HS-5 (cell line): ENCODE measurements around the gene TERT.
"Not testable (repeated sequence)": the region's sequence is repeated elsewhere in the genome, so short reads cannot be mapped to it uniquely, and the experiment has no call there.

Source experiments
- DNase-seq: peaks from one replicate; pipeline ENCODE4 v3.0.0-alpha.2; 2012; ENCODE audit warnings: low read depth

Gene TERT

GRCh38 chr5:1278656-1279442 lies 16.0 kb downstream of the TERT start:
- no peak for DNase-seq

DNA sequence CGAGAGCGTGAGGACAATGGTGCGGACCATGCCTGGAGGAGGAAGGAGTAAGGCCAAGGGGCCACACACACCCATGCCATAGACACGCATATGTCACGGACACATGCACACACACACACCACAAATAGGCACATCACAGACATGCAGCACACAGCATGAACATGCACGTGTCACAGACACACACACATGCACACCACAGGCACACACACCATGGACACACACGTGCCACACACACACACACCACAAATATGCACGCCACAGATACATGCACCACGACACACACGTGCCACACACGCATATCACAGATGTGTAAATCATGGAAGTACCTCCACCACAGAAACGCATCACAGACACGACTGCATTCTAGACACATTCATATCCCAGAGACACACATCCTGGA lies 16.7 kb downstream of the TERT start:
- no peak for DNase-seq

GRCh38 chr5:1277781-1278180 lies 17.1 kb downstream of the TERT start:
- no peak for DNase-seq

DNA sequence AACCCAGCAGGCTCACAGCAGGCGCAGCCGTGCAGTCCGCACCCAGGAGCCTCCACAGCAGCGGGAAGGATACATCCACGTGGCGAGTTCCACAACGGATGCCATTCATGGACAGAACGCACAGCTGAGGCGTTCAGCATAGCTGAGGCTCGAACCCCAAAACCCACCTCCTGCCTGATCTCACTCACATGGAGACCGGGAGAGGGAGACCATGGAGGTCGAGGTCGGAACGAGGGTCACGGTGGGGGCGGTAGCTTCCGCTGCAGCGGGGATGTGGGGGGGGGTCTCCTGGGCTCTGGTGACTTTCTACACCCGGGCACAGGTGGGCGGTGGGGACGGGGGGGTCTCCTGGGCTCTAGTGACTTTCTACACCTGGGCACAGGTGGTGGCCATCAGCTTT lies 17.5 kb downstream of the TERT start:
- no peak for DNase-seq

- DNase-seq = no peak
Measured at GRCh38 chr5:1276930-1277329, 17.9 kb downstream of the TERT start.

DNA sequence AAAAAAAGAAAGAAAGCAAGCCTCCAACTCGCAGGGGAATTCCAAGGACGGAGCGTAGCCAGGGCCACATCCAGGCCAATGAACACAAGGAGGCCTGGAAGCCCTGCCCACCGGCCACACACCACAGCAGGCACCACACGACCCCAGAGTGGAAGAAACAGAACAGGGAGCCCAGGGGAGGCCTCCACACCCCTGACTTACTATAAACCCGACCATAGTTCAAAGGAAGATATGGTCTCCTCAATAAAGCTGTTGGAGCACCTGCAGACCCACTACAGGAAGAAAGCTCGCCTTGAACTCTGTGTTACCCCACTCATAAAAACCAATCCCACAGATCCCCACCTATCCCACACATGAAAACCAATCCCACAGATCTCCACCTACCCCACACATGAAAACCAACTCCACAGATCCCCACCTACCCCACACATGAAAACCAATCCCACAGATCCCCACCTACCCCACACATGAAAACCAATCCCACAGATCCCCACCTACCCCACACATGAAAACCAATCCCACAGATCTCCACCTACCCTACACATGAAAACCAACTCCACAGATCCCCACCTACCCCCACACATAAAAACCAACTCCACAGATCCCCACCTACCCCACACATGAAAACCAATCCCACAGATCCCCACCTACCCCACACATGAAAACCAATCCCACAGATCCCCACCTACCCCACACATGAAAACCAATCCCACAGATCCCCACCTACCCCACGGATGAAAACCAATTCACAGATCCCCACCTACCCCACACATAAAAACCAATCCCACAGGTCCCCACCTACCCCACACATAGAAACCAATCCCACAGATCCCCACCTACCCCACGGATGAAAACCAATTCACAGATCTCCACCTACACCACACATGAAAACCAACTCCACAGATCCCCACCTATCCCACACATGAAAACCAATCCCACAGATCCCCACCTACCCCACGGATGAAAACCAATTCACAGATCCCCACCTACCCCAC lies 19.2 kb downstream of the TERT start:
- DNase-seq = not testable (repeated sequence)

- no peak for DNase-seq
Measured at GRCh38 chr5:1274471-1274870, 20.4 kb downstream of the TERT start.

DNA sequence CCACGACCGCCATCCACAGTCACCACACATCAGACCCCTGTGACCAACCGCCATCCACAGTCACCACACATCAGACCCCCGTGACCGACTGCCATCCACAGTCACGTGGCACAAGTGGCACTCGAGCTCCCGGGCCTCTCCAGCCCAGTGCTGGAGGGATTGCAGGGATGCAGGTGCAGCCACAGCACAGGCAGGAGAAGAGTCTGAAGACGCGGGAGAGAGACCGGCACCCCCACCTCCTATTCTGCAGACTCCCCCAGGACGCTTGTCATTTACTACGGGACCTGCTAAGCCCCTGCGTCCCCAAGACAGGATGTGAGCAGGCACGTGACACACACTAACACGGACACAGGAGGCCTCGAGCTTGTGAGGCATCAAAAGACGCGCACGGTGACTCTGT lies 21.1 kb downstream of the TERT start:
- no peak for DNase-seq

- DNase-seq = no peak
Measured at GRCh38 chr5:1272201-1272600, 22.7 kb downstream of the TERT start.

DNA sequence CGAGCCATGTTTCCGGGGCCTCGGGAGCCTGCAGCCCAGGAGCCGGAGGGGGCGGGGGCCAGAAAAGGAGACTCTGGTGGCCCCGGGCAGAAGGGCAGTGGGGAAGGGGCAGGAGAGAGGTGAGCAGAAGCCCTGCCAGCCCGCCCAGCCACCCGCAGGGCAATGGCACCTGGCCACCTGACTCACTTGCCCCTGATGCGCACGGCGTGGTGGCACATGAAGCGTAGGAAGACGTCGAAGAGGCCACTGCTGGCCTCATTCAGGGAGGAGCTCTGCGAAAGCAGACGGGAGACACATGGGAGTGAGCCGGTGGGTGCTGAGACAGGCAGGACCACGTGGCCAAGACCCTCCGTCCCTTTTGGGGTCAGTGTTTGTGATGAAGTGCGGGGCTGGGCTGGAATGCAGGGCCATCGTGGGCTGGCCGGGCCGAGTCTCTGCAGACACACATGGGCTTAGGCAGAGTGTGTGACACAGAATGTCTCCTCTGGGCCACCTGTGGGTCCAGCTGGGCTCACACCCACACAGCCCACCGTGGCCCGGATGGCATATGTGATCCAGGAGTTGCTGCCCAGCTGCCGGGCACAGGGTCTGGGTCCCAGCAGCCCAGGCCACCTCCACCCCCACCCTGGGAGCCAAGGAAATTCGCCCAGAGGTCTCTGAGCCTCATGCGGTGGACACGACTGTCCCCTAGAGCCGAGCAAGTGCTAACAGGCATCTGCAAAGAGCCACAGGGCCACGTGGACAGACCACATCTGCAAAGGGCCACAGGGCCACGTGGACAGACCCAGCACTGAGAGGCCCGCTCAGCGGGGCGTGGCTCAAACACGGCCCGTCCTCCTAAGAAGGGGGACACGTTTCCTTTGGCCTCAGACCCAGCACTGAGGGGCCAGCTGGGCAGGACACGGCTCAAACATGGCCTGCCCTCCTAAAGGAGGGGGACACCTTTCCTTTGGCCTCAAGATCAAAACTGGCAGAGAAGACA lies 23.6 kb downstream of the TERT start:
- no peak for DNase-seq

GRCh38 chr5:1270426-1270825 lies 24.4 kb downstream of the TERT start:
- no peak for DNase-seq

- DNase-seq = no peak
Measured at GRCh38 chr5:1268666-1269065, 26.2 kb downstream of the TERT start.

DNA sequence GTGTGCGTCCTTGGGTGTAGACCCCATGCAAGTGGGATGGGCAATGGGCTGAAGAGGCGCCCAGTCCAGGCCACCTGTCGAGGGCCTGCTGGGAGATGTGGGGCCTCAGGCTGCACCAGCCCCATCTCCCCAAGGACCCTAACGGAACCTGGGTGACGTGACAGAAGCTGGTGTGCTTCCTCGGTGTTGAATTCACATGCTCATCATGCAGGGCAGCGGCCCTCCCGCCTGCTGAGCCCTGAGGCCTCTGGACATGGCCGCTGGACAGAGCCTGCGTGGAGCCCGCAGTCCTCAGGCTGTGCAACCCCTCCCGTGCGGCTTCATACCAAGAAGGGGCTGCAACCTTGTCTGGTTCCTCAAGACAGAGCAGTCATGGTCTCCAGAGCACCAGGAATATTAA lies 26.8 kb downstream of the TERT start:
- no peak for DNase-seq

GRCh38 chr5:1267464-1267863 lies 27.4 kb downstream of the TERT start:
- DNase-seq = not testable (repeated sequence)

- no peak for DNase-seq
Measured at GRCh38 chr5:1266791-1267190, 28.1 kb downstream of the TERT start.

GRCh38 chr5:1265461-1266455 lies 29.1 kb downstream of the TERT start:
- no peak for DNase-seq

DNA sequence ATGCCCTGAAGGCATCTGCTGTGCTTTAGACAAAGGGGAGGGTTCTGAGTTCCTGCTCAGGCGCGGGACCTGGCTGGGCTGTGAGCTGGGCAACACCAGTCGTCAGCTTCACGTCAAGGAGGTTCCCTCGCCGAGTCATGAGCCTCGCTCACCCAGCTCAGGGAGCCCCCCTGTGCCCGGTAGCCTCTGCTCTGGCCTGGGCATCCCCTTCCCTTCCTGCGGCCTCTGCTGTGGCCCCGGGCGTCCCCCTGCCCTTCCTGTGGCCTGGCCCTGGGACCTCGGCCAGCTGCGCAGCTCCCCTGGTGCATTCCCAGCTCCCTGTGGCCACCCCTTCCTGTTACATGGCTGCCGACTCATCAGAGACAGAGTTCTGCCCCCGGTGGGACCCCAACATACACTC lies 29.8 kb downstream of the TERT start:
- DNase-seq = no peak

DNA sequence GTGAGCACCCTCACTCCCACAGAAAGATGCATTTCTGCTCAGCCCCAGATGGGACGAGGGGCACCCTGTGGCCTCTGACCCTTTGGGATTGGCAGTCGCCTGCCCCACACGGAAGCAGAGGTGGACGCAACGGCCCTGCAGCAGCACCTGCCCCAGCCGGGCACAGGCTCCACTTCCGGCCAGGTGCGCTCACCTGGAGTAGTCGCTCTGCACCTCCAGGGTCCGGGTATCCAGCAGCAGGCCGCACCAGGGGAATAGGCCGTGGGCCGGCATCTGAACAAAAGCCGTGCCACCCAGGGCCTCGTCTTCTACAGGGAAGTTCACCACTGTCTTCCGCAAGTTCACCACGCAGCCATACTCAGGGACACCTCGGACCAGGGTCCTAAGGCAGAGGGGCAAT lies 30.7 kb downstream of the TERT start:
- DNase-seq = no peak

- DNase-seq = peak; percentile 5
Measured at GRCh38 chr5:1262381-1262780, 32.5 kb downstream of the TERT start.

DNA sequence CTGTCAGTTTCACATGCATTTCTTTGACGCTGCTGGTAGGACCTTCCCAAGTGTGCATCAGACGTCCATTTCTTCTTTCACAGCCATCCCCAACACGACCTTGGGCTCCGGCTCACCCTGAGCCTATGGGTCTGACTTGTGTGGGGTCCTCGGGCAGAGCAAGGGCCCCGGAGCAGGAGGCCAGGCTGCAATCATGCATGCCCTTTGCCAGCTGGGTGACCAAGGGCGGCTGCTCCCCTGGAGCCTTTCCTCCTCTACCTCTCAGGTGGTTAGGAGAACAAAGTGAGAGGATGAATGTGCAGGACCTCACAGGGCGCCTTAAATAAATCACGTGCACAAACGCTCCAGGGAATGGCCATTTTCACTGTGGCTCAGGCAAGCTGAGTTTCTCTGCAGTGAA lies 33.2 kb downstream of the TERT start:
- DNase-seq = no peak
